Measurements from ENCODE around the gene KIDINS220.

The KIDINS220 gene

GRCh38 chr2:8851811-8852560 lies 14.6 kb upstream of the KIDINS220 start:
- TF ChIP-seq EP300 (IDR thresholded peaks at IDR 0.05; ENCODE audit: borderline replicate concordance) (no peak), YY1 (IDR thresholded peaks at IDR 0.05; ENCODE audit: low read depth) (no peak), RAD21 (IDR thresholded peaks at IDR 0.05; ENCODE audit: low read depth) (no peak), TAF1 (IDR thresholded peaks at IDR 0.05; ENCODE audit: low read depth) (no peak), REST (IDR thresholded peaks at IDR 0.05; ENCODE audit: low read depth) (no peak), FOXM1 (IDR thresholded peaks at IDR 0.05; ENCODE audit: borderline replicate concordance, low read depth) (no peak), NFIC (IDR thresholded peaks at IDR 0.05) (no peak), ZBTB7A (IDR thresholded peaks at IDR 0.05; ENCODE audit: low read depth) (no peak), MAX (IDR thresholded peaks at IDR 0.05) (no peak), CEBPB (IDR thresholded peaks at IDR 0.05) (no peak), CREB1 (IDR thresholded peaks at IDR 0.05; ENCODE audit: low read depth) (no peak), EGR1 (IDR thresholded peaks at IDR 0.05) (no peak), USF1 (IDR thresholded peaks at IDR 0.05) (no peak), TEAD4 (IDR thresholded peaks at IDR 0.05) (no peak), TCF12 (IDR thresholded peaks at IDR 0.05; ENCODE audit: low read depth) (no peak)

- TF ChIP-seq CREB1 (IDR thresholded peaks at IDR 0.05; ENCODE audit: low read depth) = no peak
- TF ChIP-seq ZBTB7A (IDR thresholded peaks at IDR 0.05; ENCODE audit: low read depth) = no peak
- TF ChIP-seq TEAD4 (IDR thresholded peaks at IDR 0.05) = no peak
- no peak for TF ChIP-seq MAX (IDR thresholded peaks at IDR 0.05)
- TF ChIP-seq RAD21 (IDR thresholded peaks at IDR 0.05; ENCODE audit: low read depth) = no peak
- TF ChIP-seq REST (IDR thresholded peaks at IDR 0.05; ENCODE audit: low read depth) = no peak
- no peak for TF ChIP-seq CEBPB (IDR thresholded peaks at IDR 0.05)
- no peak for TF ChIP-seq TAF1 (IDR thresholded peaks at IDR 0.05; ENCODE audit: low read depth)
- TF ChIP-seq USF1 (IDR thresholded peaks at IDR 0.05) = no peak
- TF ChIP-seq TCF12 (IDR thresholded peaks at IDR 0.05; ENCODE audit: low read depth) = no peak
Measured at GRCh38 chr2:8850845-8851487, 13.6 kb upstream of the KIDINS220 start.

- no peak for TF ChIP-seq REST (IDR thresholded peaks at IDR 0.05; ENCODE audit: low read depth)
- TF ChIP-seq RAD21 (IDR thresholded peaks at IDR 0.05; ENCODE audit: low read depth) = no peak
- TF ChIP-seq EGR1 (IDR thresholded peaks at IDR 0.05) = no peak
- no peak for TF ChIP-seq CEBPB (IDR thresholded peaks at IDR 0.05)
- TF ChIP-seq ZBTB7A (IDR thresholded peaks at IDR 0.05; ENCODE audit: low read depth) = no peak
- TF ChIP-seq EP300 (IDR thresholded peaks at IDR 0.05; ENCODE audit: borderline replicate concordance) = no peak
Measured at GRCh38 chr2:8849327-8849726, 11.9 kb upstream of the KIDINS220 start.

GRCh38 chr2:8848328-8849100 lies 11.1 kb upstream of the KIDINS220 start:
- TF ChIP-seq EP300 (IDR thresholded peaks at IDR 0.05; ENCODE audit: borderline replicate concordance) = no peak
- TF ChIP-seq NFIC (IDR thresholded peaks at IDR 0.05) = no peak
- no peak for TF ChIP-seq MAX (IDR thresholded peaks at IDR 0.05)
- no peak for TF ChIP-seq EGR1 (IDR thresholded peaks at IDR 0.05)
- no peak for TF ChIP-seq REST (IDR thresholded peaks at IDR 0.05; ENCODE audit: low read depth)
- TF ChIP-seq ZBTB7A (IDR thresholded peaks at IDR 0.05; ENCODE audit: low read depth) = no peak
- no peak for TF ChIP-seq YY1 (IDR thresholded peaks at IDR 0.05; ENCODE audit: low read depth)
- no peak for TF ChIP-seq CEBPB (IDR thresholded peaks at IDR 0.05)
- no peak for TF ChIP-seq FOXM1 (IDR thresholded peaks at IDR 0.05; ENCODE audit: borderline replicate concordance, low read depth)
- no peak for TF ChIP-seq CREB1 (IDR thresholded peaks at IDR 0.05; ENCODE audit: low read depth)

Data from Ishikawa (cell line).